ENCODE measurements around the gene QPCTL. TPM values are rescaled to one million over a fixed set of nuclear protein-coding genes. Genes with fewer than 3 reads are reported as not detected.
"Not testable (repeated sequence)": the region's sequence is repeated elsewhere in the genome, so short reads cannot be mapped to it uniquely, and the experiment has no call there.

QPCTL gene
- polyA plus RNA-seq, 4 donors, result 7.2 to 13.5 (median 10.8) TPM

GRCh38 chr19:45716359-45717130, 24.1 kb downstream of the QPCTL start:
- peak in 2 of 4 donors; percentile 40 to 62 for DNase-seq (ENCODE audit: low read depth in 4 of 4, low spot score in 2 of 4)

- peak; percentile 96 to 99 (median 98) for DNase-seq (ENCODE audit: low read depth in 4 of 4, low spot score in 2 of 4)
Observed at GRCh38 chr19:45717131-45717982, 24.9 kb downstream of the QPCTL start.

DNA sequence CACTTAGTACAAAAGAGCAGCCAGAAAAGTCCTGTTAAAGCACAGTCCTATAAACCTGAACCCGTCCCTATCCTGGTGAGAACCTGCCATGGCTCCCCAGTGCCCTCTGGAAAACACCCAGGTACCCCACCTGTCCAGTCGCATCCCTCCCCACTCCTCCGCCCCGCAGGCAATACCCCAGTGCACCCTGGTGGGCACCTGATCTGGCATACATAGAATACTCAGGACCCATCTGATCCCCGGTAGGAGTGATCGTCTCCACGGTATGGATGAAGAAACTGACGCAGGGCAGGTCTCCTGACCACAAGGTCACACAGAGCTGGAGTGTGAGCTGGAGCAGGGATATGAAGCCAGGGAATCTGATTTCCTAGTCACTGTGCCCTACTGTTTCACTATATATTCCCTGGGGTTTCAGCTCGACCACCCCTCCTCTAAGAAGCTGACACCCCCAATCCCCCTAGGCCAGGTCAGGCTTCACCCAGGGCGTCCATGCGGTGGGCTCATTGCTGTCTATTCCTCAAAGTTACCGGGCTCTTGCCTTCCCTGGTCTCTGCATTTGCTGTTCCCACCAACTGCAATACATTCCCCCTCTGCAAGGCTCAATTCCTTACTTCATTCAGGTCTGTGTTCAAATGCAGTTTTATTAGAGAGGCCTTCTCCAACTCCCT, 25.7 kb downstream of the QPCTL start:
- DNase-seq (ENCODE audit: low read depth in 4 of 4, low spot score in 2 of 4), result no peak

GRCh38 chr19:45720065-45720464, 27.6 kb downstream of the QPCTL start:
- not testable (repeated sequence) for DNase-seq (ENCODE audit: low read depth in 4 of 4, low spot score in 2 of 4)

- not testable (repeated sequence) for DNase-seq (ENCODE audit: low read depth in 4 of 4, low spot score in 2 of 4)
Observed at GRCh38 chr19:45728683-45729082, 36.2 kb downstream of the QPCTL start.

GRCh38 chr19:45729800-45730290, 37.4 kb downstream of the QPCTL start:
- DNase-seq (ENCODE audit: low read depth in 4 of 4, low spot score in 2 of 4), result no peak

GRCh38 chr19:45730368-45731288, 38.2 kb downstream of the QPCTL start, which contains the start of gene FBXO46:
TSS of gene FBXO46 (minus strand) at chr19:45730896. CDS start at chr19:45713495, 17,401 bp downstream.
- peak; percentile 89 to 97 (median 95) for DNase-seq (ENCODE audit: low read depth in 4 of 4, low spot score in 2 of 4)

GRCh38 chr19:45733160-45733810, 40.8 kb downstream of the QPCTL start, which contains the start of gene MEIOSIN:
TSS of gene MEIOSIN (plus strand) at chr19:45733439. CDS start at chr19:45735377, 1,938 bp downstream.
- DNase-seq (ENCODE audit: low read depth in 4 of 4, low spot score in 2 of 4), result no peak

DNA sequence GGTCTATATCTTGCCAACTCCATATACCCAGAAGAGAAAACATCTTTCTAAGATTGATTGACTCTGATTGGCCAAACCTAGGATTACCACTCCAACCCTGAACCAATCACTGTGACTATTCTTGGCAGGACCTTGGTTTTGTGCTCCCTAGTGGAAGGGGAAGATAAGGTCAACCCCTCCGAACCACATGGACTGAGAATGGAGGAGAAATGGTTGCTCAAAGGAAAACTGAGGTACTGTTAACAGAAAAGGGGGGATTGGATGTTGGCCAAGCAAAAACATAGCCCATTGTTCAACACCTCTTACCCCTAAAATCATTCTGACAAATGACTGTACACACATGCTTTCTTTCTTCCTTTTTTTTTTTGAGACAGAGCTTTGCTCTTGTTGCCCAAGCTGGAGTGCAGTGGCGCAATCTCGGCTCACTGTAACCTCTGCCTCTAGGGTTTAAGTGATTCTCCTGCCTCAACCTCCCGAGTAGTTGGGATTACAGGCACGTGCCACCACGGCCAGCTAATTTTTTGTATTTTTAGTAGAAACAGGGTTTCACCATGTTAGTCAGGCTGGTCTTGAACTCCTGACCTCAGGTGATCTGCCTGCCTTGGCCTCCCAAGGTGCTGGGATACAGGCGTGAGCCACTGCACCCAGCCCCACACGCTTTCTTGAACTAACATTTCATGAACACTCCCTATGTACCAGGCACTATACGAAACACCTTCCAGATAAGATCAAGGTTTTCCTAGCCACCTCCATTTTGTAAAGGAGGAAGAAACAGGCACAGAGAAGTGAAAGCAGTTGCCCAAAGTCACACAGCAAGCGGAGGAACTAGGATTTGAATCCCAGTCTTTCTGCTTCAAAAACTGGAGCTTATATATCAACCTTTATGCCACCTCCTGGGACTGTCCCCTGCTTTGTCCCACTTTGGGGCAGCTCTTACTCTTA, 47.3 kb downstream of the QPCTL start:
- no peak for DNase-seq (ENCODE audit: low read depth in 4 of 4, low spot score in 2 of 4)

DNA sequence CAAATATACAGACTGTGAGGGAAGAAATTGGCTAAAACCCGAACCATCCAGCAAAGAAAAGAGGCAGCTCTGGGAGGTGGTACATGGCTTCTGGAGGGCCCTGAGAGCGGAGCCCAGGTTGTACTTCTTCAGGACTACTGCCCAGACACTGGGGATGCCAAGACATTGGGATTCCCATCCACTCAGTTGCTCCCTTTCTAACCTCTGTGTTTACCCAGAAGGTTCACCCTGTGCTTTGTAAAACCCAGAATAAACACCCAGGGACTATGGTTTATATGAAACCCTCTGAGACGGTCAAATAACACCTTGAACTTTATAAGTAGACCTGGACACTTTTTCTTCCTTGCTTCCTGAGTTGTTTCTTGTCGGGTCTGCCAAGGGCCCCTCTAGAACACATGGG, 50.5 kb downstream of the QPCTL start:
- DNase-seq (ENCODE audit: low read depth in 4 of 4, low spot score in 2 of 4), result no peak

- DNase-seq (ENCODE audit: low read depth in 4 of 4, low spot score in 2 of 4), result no peak
Observed at GRCh38 chr19:45745606-45746005, 53.1 kb downstream of the QPCTL start.

DNA sequence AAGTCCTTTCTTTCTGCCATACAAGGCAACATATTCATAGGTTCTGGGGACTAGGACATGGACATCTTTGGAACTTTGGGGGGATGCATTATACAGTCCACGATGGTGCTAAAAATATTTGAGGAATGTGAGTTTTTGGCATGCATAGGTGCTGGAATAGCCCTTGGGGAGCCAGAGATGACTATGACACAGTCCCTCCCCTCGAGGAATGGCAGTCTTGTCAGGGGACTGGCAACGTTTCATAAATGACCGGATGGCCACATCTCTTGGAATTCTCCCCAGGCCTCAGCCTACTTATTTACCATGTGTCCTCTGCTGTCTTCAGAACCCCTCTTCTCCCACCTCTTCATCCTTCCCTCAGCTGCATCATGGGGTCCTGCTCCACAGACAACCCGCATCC, 54.4 kb downstream of the QPCTL start:
- no peak for DNase-seq (ENCODE audit: low read depth in 4 of 4, low spot score in 2 of 4)

DNA sequence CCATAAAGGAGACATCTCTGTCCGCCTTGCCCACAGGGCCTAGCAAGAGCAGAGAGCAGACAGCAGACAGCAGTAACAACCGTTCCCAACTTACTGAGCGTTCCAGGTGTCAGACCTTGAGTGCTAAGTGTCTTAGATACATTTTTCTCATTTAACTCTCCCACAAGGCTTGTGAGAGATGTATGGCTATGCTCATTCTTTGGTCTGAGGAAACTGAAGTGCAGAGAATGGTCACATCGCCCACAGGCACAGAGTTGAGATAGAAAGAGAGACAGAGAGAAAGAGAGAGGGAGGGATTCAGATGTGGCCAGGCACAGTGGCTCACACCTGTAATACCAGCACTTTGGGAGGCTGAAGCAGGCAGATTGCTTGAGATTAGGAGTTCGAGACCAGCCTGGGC, 55.0 kb downstream of the QPCTL start:
- DNase-seq (ENCODE audit: low read depth in 4 of 4, low spot score in 2 of 4), result no peak

GRCh38 chr19:45751483-45751882, 59.0 kb downstream of the QPCTL start:
- DNase-seq (ENCODE audit: low read depth in 4 of 4, low spot score in 2 of 4), result not testable (repeated sequence)

DNA sequence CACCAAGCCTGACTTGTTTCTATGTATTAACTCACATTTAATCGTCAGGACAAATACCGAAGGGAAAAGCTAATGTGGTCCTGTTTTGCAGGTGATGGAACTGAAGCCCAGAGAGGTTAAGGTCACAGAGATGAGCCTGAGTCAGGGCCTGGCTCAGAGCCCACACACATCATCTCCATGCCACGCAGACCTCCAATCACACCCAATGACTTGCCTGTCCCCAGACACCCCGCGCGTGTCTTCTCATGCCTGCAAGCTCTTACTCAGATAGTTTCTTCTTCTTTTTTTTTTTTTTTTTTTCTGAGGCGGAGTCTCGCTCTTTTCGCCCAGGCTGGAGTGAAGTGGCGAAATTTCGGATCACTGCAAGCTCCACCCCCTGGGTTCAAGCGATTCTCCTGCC, 60.2 kb downstream of the QPCTL start:
- DNase-seq (ENCODE audit: low read depth in 4 of 4, low spot score in 2 of 4), result no peak

- DNase-seq (ENCODE audit: low read depth in 4 of 4, low spot score in 2 of 4), result no peak
Observed at GRCh38 chr19:45753548-45753947, 61.1 kb downstream of the QPCTL start.

All from left renal cortex interstitium (tissue), 4 donors.